ENCODE measurements around the gene ITGA11.
"Not testable (repeated sequence)": the region's sequence is repeated elsewhere in the genome, so short reads cannot be mapped to it uniquely, and the experiment has no call there.

The ITGA11 gene

DNA sequence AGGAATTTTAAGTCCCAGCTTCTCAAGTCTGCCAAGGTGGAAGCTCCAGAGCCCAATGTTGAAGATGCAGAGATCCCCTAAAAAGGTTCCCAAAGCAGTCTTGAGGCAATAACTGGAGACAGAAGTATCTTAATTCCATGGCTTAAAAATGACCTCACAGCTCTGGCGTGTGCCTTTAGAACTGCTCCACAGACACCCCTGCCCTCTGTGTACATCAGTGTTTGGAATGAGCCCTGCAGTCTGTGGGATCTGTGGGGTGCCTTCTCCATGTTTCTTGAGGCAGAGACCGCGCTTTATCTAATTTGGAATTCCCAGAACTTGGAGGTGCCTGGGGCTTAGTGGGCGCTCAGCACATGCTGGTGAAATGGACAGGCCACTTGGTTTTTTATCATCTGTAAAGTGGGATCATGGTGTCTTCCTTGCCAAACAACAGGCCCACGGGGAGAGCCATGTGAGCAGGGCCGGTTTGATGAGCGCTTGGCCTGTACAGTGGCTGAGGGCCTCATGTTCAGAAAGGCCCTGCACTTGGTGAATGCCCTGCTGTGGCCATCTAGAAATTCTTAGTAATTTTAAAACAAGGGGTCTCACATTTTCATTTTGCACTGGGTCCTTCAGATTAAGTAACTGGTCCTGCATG lies 7.1 kb downstream of the ITGA11 start:
- DNase-seq: no peak

DNA sequence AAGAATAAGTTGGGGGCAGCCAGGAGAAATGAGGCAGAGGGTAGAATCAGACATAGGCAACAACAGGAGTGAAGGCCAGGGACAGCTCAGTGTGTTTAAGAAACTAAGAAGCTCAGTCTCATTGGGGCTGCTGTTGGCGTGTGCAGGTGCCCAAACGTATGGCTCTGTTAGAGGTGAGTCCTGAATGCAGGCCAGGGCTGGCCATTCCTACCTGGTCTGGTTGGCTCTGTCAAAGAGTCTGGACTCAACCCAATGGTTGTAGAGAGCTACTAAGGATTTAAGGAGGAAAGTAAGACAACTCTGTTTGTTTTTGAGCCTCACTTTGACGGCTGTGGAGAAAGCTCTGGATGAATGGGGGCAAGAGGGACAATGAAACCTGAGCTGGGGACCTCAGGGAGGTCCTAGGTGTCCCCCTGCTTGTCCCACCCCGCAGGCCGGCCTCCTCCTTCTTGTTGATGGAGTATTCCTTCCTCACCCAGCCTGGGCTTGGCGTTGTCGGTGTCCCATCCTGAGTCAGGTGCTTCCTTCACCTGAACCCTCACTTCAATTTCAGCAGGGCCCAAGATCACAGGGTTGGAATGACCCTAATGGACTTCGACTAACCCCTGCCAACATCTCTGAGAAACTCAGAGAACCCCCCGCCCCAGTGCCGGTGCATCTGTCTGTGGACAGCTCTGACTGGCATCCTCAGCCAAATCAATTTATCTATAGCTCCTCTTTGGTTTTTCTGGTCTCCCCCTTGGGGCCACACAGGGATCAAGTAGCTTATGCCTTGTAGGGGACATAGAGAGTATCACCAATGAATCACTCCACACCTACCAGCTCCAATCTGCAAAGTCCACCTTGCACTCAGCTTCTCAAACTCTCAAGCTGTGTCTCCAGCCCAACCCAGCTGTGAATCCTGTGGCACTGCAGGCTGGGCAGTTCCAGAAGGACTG lies 8.3 kb downstream of the ITGA11 start:
- no peak for DNase-seq

GRCh38 chr15:68422403-68423145 lies 9.4 kb downstream of the ITGA11 start:
- not testable (repeated sequence) for DNase-seq

DNA sequence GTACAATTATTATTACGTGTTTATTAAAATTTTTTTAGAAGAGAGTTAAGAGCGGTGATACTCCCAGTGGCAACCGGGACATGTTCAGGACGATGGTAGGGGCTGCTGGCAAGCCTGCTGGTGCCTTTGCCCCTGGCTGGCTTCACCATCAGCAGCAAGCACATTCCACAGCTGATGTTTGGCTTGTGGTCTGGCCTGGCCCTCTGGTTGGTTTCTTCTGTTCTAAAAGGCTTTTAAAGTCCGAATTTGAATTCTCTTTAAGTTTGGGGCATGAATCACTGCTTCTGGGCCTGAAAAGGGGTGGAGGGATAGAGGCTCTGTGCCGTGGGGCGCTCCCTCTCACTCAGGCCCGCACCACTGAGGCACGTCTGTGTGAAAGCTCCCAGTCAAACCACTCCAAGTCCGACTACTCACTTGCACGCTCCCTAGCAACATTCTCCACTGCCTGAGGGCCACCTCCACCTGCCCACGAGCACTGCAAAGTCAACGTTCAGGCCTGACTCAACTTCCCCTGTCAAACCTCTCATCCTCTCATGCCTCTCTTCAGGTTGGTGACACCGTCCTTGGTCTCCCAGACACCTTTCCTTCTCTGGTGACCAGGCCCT lies 10.1 kb downstream of the ITGA11 start:
- no peak for DNase-seq

- no peak for DNase-seq
Measured at GRCh38 chr15:68421115-68421551, 10.8 kb downstream of the ITGA11 start.

GRCh38 chr15:68420186-68420684 lies 11.7 kb downstream of the ITGA11 start:
- DNase-seq: no peak

- no peak for DNase-seq
Measured at GRCh38 chr15:68419301-68420175, 12.4 kb downstream of the ITGA11 start.

GRCh38 chr15:68418611-68419161 lies 13.3 kb downstream of the ITGA11 start:
- DNase-seq: no peak

- no peak for DNase-seq
Measured at GRCh38 chr15:68417897-68418296, 14.1 kb downstream of the ITGA11 start.

DNA sequence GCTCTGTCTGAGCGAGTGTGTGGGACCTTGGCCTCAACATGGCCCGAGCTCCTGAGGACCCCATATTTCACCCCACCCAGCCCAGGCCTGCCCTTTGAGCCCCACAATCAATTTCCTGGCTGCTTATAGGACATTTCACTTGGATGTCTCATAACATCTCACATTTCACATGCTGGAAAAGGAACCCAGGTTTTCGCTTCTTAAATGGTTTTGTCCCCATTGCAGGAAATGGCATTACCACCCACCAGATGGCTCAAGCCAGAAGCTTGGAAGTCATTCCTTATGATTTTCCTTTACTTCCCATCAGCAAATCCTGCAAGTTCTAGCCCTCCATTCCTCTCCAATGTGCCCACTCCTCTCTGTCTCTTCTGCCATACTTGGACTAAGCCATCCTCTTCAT lies 14.9 kb downstream of the ITGA11 start:
- no peak for DNase-seq

- no peak for DNase-seq
Measured at GRCh38 chr15:68416158-68416535, 15.8 kb downstream of the ITGA11 start.

DNA sequence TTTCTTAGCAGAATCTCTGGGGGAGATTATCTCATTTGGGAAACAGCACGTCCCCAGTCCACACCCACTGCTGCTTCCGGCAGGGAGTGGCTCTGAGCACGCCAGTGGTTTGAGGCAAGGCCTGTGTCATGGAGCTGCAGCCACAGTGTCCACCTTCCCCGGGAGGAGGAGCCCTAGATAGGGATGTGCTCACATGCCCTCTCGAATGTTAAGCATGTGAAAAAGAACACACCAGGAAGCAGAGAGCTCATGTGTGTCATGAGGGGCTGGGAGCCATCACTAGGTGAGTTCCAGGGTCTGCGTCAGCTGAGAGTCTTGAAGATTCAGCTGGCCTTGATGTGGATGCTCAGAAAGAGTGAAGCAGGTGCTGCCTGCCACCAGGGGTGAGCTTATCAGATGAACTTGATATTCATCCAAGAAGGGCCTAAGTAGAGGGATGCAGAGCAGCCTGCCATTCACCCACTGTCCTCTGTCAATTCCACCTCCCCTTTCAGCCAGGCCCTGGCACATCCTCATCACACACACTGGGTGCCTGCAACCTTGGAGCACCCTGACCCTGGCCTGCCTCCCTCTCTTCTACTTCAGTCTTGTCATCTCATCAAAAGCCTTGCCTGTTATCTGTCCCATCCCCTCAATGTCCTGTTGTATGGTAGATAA lies 16.3 kb downstream of the ITGA11 start:
- no peak for DNase-seq

GRCh38 chr15:68415061-68415460 lies 16.9 kb downstream of the ITGA11 start:
- DNase-seq: no peak

DNA sequence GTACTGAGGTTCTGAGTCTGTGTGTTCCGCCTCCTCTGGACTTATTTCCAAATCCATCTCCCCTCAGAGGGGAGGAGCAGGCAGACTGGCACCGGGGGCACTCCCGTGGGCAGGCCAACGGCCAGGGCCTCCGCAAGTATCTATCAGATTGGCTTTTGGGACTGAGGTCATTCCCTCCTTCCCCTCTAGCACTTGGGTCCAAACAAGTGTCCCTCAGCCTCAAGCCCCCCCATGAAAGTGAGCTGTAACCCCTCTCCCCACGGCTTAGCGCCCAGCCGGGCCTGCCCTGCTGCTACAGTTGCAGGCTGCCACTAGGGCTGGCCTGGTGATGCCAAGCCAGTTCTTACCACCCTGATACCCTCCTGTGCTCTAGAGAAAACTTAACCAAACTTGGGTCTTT lies 17.4 kb downstream of the ITGA11 start:
- no peak for DNase-seq

DNA sequence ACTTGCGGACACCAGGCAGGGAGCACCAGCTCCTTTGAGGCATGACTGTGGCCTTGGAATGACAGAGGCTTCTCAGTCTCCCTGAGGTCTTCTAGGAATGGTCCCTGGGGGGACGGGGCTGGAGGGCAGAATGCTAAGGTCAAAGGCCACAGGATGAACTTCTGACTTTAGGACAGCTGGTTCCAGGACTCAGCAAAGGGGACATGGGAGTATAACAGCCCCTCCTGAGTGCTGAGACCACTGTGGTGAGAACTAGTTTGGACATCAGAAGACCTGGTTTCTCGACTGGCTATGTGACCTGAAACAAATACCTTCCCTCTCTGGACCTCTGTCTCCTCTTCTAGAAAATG lies 17.8 kb downstream of the ITGA11 start:
- DNase-seq: no peak

- no peak for DNase-seq
Measured at GRCh38 chr15:68413363-68414205, 18.4 kb downstream of the ITGA11 start.

GRCh38 chr15:68412218-68412617 lies 19.7 kb downstream of the ITGA11 start:
- DNase-seq: no peak

- DNase-seq: no peak
Measured at GRCh38 chr15:68411735-68412134, 20.2 kb downstream of the ITGA11 start.

DNA sequence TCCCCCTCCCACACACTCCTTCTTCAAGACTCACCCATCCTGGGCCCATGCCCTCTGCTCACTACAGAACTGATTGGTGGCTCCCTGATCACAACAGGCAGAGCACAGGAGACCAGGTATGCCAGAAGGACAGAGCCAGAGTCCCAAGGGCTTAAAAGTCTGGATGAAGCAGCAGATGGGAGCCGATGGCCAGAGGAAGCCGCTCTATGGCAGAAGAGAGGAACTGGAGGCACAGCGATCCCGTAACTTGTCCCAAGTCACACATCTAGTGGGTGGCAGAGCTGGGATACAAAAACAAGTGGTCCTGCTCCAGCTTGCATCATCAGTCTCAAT lies 20.7 kb downstream of the ITGA11 start:
- no peak for DNase-seq

All from SW 1271 (cell line).